C4-2B (cell line): ENCODE results near the gene DLX1.

Source experiments
- ZFX ChIP-seq: fragments of 450-650 bp; IDR thresholded peaks from 2 replicates; pipeline ENCODE4 v1.6.1; 2017
- TF ChIP-seq, protein P1 (sequence below): fragments of 450-650 bp; conservative IDR thresholded peaks from 2 replicates; pipeline ENCODE4 v1.5.1; 2017; ENCODE audit warnings: mild to moderate bottlenecking

GRCh38 chr2:172116107-172116506 lies 30.8 kb downstream of the DLX1 start:
- TF ChIP-seq, protein P1, sequence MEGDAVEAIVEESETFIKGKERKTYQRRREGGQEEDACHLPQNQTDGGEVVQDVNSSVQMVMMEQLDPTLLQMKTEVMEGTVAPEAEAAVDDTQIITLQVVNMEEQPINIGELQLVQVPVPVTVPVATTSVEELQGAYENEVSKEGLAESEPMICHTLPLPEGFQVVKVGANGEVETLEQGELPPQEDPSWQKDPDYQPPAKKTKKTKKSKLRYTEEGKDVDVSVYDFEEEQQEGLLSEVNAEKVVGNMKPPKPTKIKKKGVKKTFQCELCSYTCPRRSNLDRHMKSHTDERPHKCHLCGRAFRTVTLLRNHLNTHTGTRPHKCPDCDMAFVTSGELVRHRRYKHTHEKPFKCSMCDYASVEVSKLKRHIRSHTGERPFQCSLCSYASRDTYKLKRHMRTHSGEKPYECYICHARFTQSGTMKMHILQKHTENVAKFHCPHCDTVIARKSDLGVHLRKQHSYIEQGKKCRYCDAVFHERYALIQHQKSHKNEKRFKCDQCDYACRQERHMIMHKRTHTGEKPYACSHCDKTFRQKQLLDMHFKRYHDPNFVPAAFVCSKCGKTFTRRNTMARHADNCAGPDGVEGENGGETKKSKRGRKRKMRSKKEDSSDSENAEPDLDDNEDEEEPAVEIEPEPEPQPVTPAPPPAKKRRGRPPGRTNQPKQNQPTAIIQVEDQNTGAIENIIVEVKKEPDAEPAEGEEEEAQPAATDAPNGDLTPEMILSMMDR: no peak
- TF ChIP-seq ZFX: no peak
